Right atrium auricular region (tissue), 2 donors: Measurements from ENCODE around the gene TEX44. TPM values are rescaled to one million over a fixed set of nuclear protein-coding genes. Genes with fewer than 3 reads are reported as not detected.

Source experiments
- DNase-seq: peaks from one replicate; pipeline ENCODE4 v3.0.0-alpha.2; 2019; ENCODE audit warnings: low spot score
- H3K27ac ChIP-seq, 2 donors: fragments of 200-600 bp; sonication (generic); 1 replicate in 1 of 2; 2 replicates in 1 of 2; pipeline ENCODE4 v1.5.1; 2016 to 2019
- H3K27me3 ChIP-seq, 2 donors: fragments of 200-600 bp; sonication (generic); one replicate each; pipeline versions ENCODE4 v1.5.1 to v1.6.0; 2017 to 2019
- H3K36me3 ChIP-seq: fragments of 200-600 bp; sonication (generic); one replicate; pipeline ENCODE4 v1.5.1; 2016
- H3K4me1 ChIP-seq, 2 donors: fragments of 200-600 bp; sonication (generic); one replicate each; pipeline versions ENCODE4 v1.5.1 to v1.6.0; 2017 to 2019
- H3K4me3 ChIP-seq, 2 donors: fragments of 200-600 bp; sonication (generic); 1 replicate in 1 of 2; 2 replicates in 1 of 2; pipeline ENCODE4 v1.5.1; 2017 to 2019; ENCODE audit warnings: mild to moderate bottlenecking in 1 of 2, moderate library complexity in 1 of 2
- H3K9me3 ChIP-seq, 2 donors: fragments of 200-600 bp; sonication (generic); one replicate each; pipeline ENCODE4 v1.5.1; 2019
- CTCF ChIP-seq, 2 donors: fragments of 200-600 bp; sonication (generic); IDR thresholded peaks; one replicate each; pipeline ENCODE4 v1.5.1; 2019; ENCODE audit warnings: antibody characterized with exemption in 2 of 2
- total RNA-seq, 2 donors: library from RNA; depleted of rRNA; stranded (reverse); fragments of >200 nt; gene quantifications; one replicate each; pipeline ENCODE4 v1.1.0, GENCODE V29; 2016

Gene TEX44
- total RNA-seq, 2 donors from 2014 or later: not detected

- no peak for DNase-seq
- H3K27ac ChIP-seq: no peak overlapping the region
- no peak for TF ChIP-seq CTCF (IDR thresholded peaks at IDR 0.05)
- no peak overlapping the region for H3K4me3 ChIP-seq
- peaks cover 0 to 4% of the 10 kb centered on the region in 2 donors for H3K4me1 ChIP-seq
- no peaks in the 10 kb centered on the region for H3K36me3 ChIP-seq
- H3K27me3 ChIP-seq: no peaks in the 10 kb centered on the region
- no peaks in the 10 kb centered on the region for H3K9me3 ChIP-seq
These were observed 40.7 kb downstream of the TEX44 start for GRCh38 chr2:231633241-231633976.

- Histone ChIP-seq H3K9me3 (no peaks in the 10 kb centered on the region), H3K36me3 (no peaks in the 10 kb centered on the region), H3K27me3 (no peaks in the 10 kb centered on the region), H3K27ac (no peak overlapping the region), H3K4me1 (peaks cover 0 to 4% of the 10 kb centered on the region in 2 donors), H3K4me3 (no peak overlapping the region)
- DNase-seq: no peak
- TF ChIP-seq CTCF (IDR thresholded peaks at IDR 0.05): no peak
These were observed 41.7 kb downstream of the TEX44 start for GRCh38 chr2:231634412-231634811.

- no peak for TF ChIP-seq CTCF (IDR thresholded peaks at IDR 0.05)
- Histone ChIP-seq H3K36me3 (no peaks in the 10 kb centered on the region), H3K4me3 (no peak overlapping the region), H3K9me3 (no peaks in the 10 kb centered on the region), H3K4me1 (peaks cover 0 to 10% of the 10 kb centered on the region in 2 donors), H3K27ac (no peak overlapping the region), H3K27me3 (no peaks in the 10 kb centered on the region)
- DNase-seq: no peak
These were observed 42.5 kb downstream of the TEX44 start for GRCh38 chr2:231634951-231635875.

GRCh38 chr2:231640241-231640640 is 47.6 kb downstream of the TEX44 start:
- no peak for TF ChIP-seq CTCF (IDR thresholded peaks at IDR 0.05)
- Histone ChIP-seq H3K36me3 (no peaks in the 10 kb centered on the region), H3K27me3 (no peaks in the 10 kb centered on the region), H3K4me1 (peaks cover 7 to 52% of the 10 kb centered on the region in 2 donors), H3K4me3 (no peak overlapping the region), H3K27ac (peak overlapping the region; percentile 97 to 98), H3K9me3 (no peaks in the 10 kb centered on the region)
- no peak for DNase-seq

- no peaks in the 10 kb centered on the region for H3K9me3 ChIP-seq
- DNase-seq: peak; percentile 86
- TF ChIP-seq CTCF (IDR thresholded peaks at IDR 0.05): no peak
- no peaks in the 10 kb centered on the region for H3K36me3 ChIP-seq
- H3K4me1 ChIP-seq: peaks cover 7 to 57% of the 10 kb centered on the region in 2 donors
- H3K27ac ChIP-seq: peak overlapping the region; percentile 97 to 98
- H3K4me3 ChIP-seq: no peak overlapping the region
- no peaks in the 10 kb centered on the region for H3K27me3 ChIP-seq
These were observed 48.0 kb downstream of the TEX44 start for GRCh38 chr2:231640641-231641111.
